Left lung (tissue), 10 donors: ENCODE measurements around the gene ASCC1. TPM values are rescaled to one million over a fixed set of nuclear protein-coding genes. Genes with fewer than 3 reads are reported as not detected.

ENCODE experiments used
- ATAC-seq: fragments of 200-7000 bp; cut with Tn5 transposase; one replicate; pipeline ENCODE4 v1.9.1; 2020; ENCODE audit warnings: moderate library complexity
- DNase-seq, 4 donors: peaks; one replicate each; pipeline ENCODE4 v3.0.0-alpha.2; 2013 to 2020
- H3K27ac ChIP-seq, 2 donors: fragments of 200-600 bp; sonication (generic) in 1 of 2; one replicate each; pipeline versions ENCODE4 v1.5.0 to v1.8.0; 2020 to 2021
- H3K27me3 ChIP-seq, 2 donors: fragments of 200-600 bp; sonication (generic) in 1 of 2; one replicate each; pipeline versions ENCODE4 v1.5.0 to v1.8.0; 2020 to 2021
- H3K36me3 ChIP-seq, 2 donors: fragments of 200-600 bp; sonication (generic) in 1 of 2; one replicate each; pipeline versions ENCODE4 v1.5.0 to v1.8.0; 2020 to 2021
- H3K4me1 ChIP-seq, 2 donors: fragments of 200-600 bp; one replicate each; pipeline ENCODE4 v1.8.0; 2021
- H3K4me3 ChIP-seq, 2 donors: fragments of 200-600 bp; sonication (generic) in 1 of 2; one replicate each; pipeline versions ENCODE4 v1.5.0 to v1.8.0; 2020 to 2021; ENCODE audit warnings: mild to moderate bottlenecking in 1 of 2
- H3K9me3 ChIP-seq, 2 donors: fragments of 200-600 bp; sonication (generic) in 1 of 2; one replicate each; pipeline versions ENCODE4 v1.5.0 to v1.8.0; 2020 to 2021
- intact Hi-C, 2 donors: fragments of 100-400 bp; cut with DNase I; formaldehyde crosslinking; loops; one replicate each; pipeline versions ENCODE4 v1.11.2 to v1.14.2; 2022
- polyA plus RNA-seq, 6 donors: library from polyadenylated mRNA; unstranded; fragments of 120-200 nt; gene quantifications; one replicate each; pipeline ENCODE4 v1.2.1, GENCODE V29; 2013; ENCODE audit not compliant: insufficient read length in 6 of 6
- total RNA-seq, 2 donors: library from RNA; stranded (reverse); fragmentation: NEBNext Ultra II Directional; extraction: Animal tissue kit (Norgen Biotek cat#: 25700); gene quantifications; one replicate each; pipeline ENCODE4 v1.2.1, GENCODE V29; 2021
- TF ChIP-seq, protein P1 (sequence below), 2 donors: fragments of 200-600 bp; sonication (generic) in 1 of 2; IDR thresholded peaks; one replicate each; pipeline versions ENCODE4 v1.5.0 to v1.8.0; 2021; ENCODE audit warnings: antibody characterized with exemption in 2 of 2
- donor health status: DM: no; HTN: yes; CAD: no.
- donor health status: DM: no; HTN: no; CAD: no.

Gene ASCC1
- total and polyA plus RNA-seq, 8 donors, result 27.0 to 48.2 (median 37.4) TPM

DNA sequence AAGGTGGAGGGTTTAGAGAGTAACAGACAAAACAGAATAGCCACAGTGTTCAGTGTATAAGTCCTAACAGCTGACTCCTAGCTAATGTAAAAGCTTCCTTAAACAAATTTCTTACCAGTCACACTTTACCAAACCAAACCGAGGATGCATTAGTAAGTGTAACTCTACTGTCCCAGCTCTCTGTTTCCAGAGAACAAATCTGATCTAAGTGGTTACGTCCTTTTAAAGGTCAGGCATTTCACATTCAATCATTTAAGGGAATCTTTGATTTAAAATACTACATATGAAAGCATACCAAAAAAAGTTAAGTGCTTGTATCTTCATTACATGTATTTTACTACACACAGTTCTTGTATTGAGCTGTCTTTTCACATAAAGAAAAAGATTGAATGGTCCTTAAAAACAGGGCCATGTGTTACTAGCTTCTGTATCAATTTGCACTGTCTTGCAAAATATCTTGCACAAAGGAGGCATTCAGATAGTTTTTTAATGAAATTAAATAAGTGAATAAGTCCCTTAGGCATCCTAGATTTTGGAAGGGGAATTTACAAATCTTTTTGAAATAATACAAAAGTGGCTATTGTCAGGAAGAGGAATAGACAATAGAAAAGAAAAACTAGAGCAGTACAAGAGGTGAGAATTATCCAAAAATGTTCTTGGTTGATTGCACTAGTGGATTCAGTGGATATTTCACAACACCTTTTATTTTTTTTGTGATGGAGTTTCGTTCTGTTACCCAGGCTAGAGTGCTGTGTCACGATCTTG is 69.3 kb downstream of the ASCC1 start:
- no peak for ATAC-seq
- no peaks in the 10 kb centered on the region for H3K27me3 ChIP-seq
- DNase-seq, result no peak
- no peaks in the 10 kb centered on the region for H3K4me1 ChIP-seq
- no peak overlapping the region for H3K27ac ChIP-seq
- H3K36me3 ChIP-seq, result no peaks in the 10 kb centered on the region
- H3K4me3 ChIP-seq, result no peak overlapping the region
- TF ChIP-seq, protein P1, sequence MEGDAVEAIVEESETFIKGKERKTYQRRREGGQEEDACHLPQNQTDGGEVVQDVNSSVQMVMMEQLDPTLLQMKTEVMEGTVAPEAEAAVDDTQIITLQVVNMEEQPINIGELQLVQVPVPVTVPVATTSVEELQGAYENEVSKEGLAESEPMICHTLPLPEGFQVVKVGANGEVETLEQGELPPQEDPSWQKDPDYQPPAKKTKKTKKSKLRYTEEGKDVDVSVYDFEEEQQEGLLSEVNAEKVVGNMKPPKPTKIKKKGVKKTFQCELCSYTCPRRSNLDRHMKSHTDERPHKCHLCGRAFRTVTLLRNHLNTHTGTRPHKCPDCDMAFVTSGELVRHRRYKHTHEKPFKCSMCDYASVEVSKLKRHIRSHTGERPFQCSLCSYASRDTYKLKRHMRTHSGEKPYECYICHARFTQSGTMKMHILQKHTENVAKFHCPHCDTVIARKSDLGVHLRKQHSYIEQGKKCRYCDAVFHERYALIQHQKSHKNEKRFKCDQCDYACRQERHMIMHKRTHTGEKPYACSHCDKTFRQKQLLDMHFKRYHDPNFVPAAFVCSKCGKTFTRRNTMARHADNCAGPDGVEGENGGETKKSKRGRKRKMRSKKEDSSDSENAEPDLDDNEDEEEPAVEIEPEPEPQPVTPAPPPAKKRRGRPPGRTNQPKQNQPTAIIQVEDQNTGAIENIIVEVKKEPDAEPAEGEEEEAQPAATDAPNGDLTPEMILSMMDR (IDR thresholded peaks at IDR 0.05), result no peak
- intact Hi-C loops, result no loop called here
- no peaks in the 10 kb centered on the region for H3K9me3 ChIP-seq

DNA sequence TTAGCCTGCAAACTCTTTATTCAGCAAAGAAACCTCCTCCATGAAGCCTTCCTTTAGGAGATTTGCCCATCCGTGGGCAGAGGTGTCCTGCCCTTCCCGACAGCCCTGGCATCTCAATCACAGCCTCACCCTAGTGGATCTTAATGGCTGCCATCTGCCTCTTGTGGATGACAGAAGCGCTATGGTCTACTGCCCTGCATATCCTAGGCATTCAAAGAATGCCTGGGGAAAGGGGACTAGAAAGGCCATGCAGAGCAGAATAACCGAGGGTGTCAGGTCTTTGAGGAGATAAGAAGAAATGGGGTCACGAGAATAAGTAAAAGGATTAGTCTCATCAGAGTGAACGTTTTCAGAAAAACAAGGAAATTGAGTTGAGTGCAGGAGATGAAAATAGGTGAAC is 70.0 kb downstream of the ASCC1 start:
- intact Hi-C loops, result no loop called here
- Histone ChIP-seq H3K27ac (no peak overlapping the region), H3K36me3 (no peaks in the 10 kb centered on the region), H3K27me3 (no peaks in the 10 kb centered on the region), H3K9me3 (no peaks in the 10 kb centered on the region), H3K4me3 (no peak overlapping the region), H3K4me1 (no peaks in the 10 kb centered on the region)
- DNase-seq, result no peak
- TF ChIP-seq, protein P1 (IDR thresholded peaks at IDR 0.05), result no peak
- ATAC-seq, result no peak

DNA sequence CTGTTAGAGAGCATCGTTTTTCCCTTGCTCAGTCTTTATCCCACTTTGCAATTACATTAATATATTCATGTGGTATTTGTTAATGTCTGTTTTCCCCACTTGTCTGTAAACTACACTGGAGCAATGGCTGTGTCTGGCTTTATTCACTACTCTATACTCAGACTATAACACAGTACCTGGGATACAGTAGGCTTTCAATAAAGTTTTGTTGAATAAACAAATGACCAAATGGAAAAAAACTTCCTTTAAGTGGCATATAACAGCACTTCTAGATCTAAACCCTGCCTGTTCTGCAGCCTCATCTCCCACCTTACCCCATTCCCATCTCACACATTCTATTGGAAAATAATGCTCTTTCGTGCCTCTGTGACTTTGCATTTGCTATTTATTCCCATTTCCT is 70.4 kb downstream of the ASCC1 start:
- TF ChIP-seq, protein P1 (IDR thresholded peaks at IDR 0.05), result no peak
- Histone ChIP-seq H3K4me1 (no peaks in the 10 kb centered on the region), H3K27me3 (no peaks in the 10 kb centered on the region), H3K27ac (no peak overlapping the region), H3K36me3 (no peaks in the 10 kb centered on the region), H3K9me3 (no peaks in the 10 kb centered on the region), H3K4me3 (no peak overlapping the region)
- intact Hi-C loops, result no loop called here
- ATAC-seq (no peak), DNase-seq (no peak)

DNA sequence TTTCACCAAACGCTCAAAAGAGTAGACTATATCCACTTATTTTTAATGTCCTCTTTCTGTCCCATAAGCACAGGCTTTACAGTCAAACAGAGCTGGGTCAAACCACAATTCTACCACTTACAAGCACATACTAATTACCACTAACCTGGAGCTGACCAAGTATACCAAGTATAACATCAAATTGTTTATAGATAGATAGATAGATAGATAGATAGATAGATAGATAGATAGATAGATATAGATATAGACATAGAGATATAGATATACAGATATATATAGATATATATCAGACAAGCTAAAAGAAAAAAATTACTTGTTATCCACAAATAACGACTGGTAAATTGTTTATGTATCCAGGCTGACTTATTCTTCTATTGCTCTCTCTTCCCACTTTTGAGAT is 75.2 kb downstream of the ASCC1 start:
- H3K9me3 ChIP-seq, result peaks cover 0 to 4% of the 10 kb centered on the region in 2 donors
- H3K4me3 ChIP-seq, result no peak overlapping the region
- ATAC-seq (no peak), DNase-seq (no peak)
- H3K27me3 ChIP-seq, result no peaks in the 10 kb centered on the region
- H3K4me1 ChIP-seq, result no peaks in the 10 kb centered on the region
- TF ChIP-seq, protein P1 (IDR thresholded peaks at IDR 0.05), result no peak
- peaks cover 0 to 15% of the 10 kb centered on the region in 2 donors for H3K36me3 ChIP-seq
- intact Hi-C loops, result no loop called here
- H3K27ac ChIP-seq, result no peak overlapping the region

DNA sequence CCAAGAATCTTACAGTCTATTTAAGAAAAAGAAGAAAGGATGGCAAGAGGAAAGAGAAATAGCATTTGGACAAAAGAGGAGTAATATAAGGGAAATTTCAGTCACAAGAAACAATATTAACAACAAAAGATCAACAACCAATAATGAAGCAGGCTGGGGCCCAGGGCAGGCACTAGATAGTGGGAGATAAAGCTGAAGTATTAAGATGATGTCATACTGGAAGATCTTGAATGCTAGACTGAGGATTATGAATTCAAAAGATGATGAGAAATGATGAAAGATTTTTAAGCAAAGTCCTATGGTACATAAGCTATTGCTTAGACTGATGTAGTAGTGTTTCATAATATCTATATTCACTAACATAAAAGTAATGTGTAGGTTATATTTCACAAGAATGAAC is 75.9 kb downstream of the ASCC1 start:
- no peak overlapping the region for H3K27ac ChIP-seq
- TF ChIP-seq, protein P1 (IDR thresholded peaks at IDR 0.05), result no peak
- DNase-seq, result no peak
- ATAC-seq, result no peak
- intact Hi-C loops, result no loop called here
- no peaks in the 10 kb centered on the region for H3K27me3 ChIP-seq
- H3K36me3 ChIP-seq, result peaks cover 0 to 15% of the 10 kb centered on the region in 2 donors
- H3K4me1 ChIP-seq, result no peaks in the 10 kb centered on the region
- H3K9me3 ChIP-seq, result peaks cover 0 to 4% of the 10 kb centered on the region in 2 donors
- no peak overlapping the region for H3K4me3 ChIP-seq
